ENCODE measurements around the gene PRR23A.

Gene PRR23A

DNA sequence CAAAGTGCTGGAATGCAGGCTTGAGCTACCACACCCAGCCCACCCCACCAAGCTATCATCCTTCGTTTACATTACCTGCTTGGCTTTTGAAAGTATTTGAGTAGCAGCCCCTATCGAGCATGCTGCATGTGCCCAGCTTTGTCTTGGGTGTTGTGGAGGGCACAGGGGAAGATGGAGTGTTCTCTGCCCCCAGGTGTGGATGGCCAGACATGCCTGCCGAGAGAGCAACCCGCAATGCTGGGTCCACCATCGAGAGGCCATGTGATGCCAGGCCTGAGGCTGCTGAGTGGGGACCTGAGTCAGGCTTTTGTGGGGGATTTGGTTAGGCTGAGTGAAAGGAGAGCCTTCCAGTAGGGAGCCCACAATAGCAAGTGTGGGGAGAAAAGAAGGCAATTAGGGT is 33.1 kb downstream of the PRR23A start:
- H4K91ac ChIP-seq (ENCODE audit: low read length) = no peak overlapping the region
- no peaks in the 10 kb centered on the region for H3K79me1 ChIP-seq (replicated peaks; ENCODE audit: low read length, poor library complexity, severe bottlenecking)
- 74% methylated on average over 5 of the region's 5 CpGs for WGBS
- H3K18ac ChIP-seq (ENCODE audit: low read depth in 1 of 2, low read length in 2 of 2) = no peak overlapping the region
- no peak overlapping the region for H2AK5ac ChIP-seq (ENCODE audit: low read length, severe bottlenecking)
- H4K8ac ChIP-seq (ENCODE audit: low read length) = no peak overlapping the region
- no peak for DNase-seq
- H3K9me3 ChIP-seq (ENCODE audit: control insufficient read depth, low read length) = no peaks in the 10 kb centered on the region
- H3K27me3 ChIP-seq (ENCODE audit: control insufficient read depth in 1 of 2, insufficient read depth in 1 of 2, low read length in 2 of 2) = peaks cover 21 to 34% of the 10 kb centered on the region in 2 experiments
- H3K23ac ChIP-seq (ENCODE audit: low read length in 2 of 2) = no peak overlapping the region
- H2BK120ac ChIP-seq (ENCODE audit: low read depth, low read length) = no peak overlapping the region
- H2BK12ac ChIP-seq (ENCODE audit: low read length in 2 of 2) = no peak overlapping the region
- H3K14ac ChIP-seq (ENCODE audit: low read length in 2 of 2) = no peak overlapping the region
- no peak overlapping the region for H2BK5ac ChIP-seq (ENCODE audit: low read depth, low read length, poor library complexity, severe bottlenecking)
- H3K4me2 ChIP-seq (ENCODE audit: low read length, poor library complexity, severe bottlenecking) = no peak overlapping the region
- H3K4ac ChIP-seq (ENCODE audit: low read depth in 1 of 2, low read length in 2 of 2) = no peak overlapping the region
- no peak overlapping the region for H2AFZ ChIP-seq (ENCODE audit: low read depth, low read length)
- no peak overlapping the region for H3K9ac ChIP-seq (ENCODE audit: low read length)
- no peaks in the 10 kb centered on the region for H3K36me3 ChIP-seq (ENCODE audit: control insufficient read depth in 1 of 2, insufficient read depth in 2 of 2, low read depth in 1 of 2, low read length in 2 of 2)
- peaks cover 8% of the 10 kb centered on the region for H3K4me1 ChIP-seq (ENCODE audit: control insufficient read depth, insufficient read depth, low read depth, low read length)
- H3K4me3 ChIP-seq (ENCODE audit: insufficient read depth in 1 of 2, low read depth in 1 of 2, low read length in 2 of 2) = no peak overlapping the region
- no peak overlapping the region for H2BK15ac ChIP-seq (ENCODE audit: low read depth, poor library complexity, severe bottlenecking)
- H3K27ac ChIP-seq (ENCODE audit: low read length, poor library complexity, severe bottlenecking) = no peak overlapping the region

GRCh38 chr3:138971766-138972320 is 34.2 kb downstream of the PRR23A start:
- Histone ChIP-seq H3K36me3 (ENCODE audit: control insufficient read depth in 1 of 2, insufficient read depth in 2 of 2, low read depth in 1 of 2, low read length in 2 of 2) (no peaks in the 10 kb centered on the region), H3K4me1 (ENCODE audit: control insufficient read depth, insufficient read depth, low read depth, low read length) (peaks cover 8% of the 10 kb centered on the region), H3K9ac (ENCODE audit: low read length) (no peak overlapping the region), H3K23ac (ENCODE audit: low read length in 2 of 2) (no peak overlapping the region), H3K4me2 (ENCODE audit: low read length, poor library complexity, severe bottlenecking) (no peak overlapping the region), H3K27ac (ENCODE audit: low read length, poor library complexity, severe bottlenecking) (no peak overlapping the region), H3K4ac (ENCODE audit: low read depth in 1 of 2, low read length in 2 of 2) (no peak overlapping the region), H2BK12ac (ENCODE audit: low read length in 2 of 2) (no peak overlapping the region), H2AK5ac (ENCODE audit: low read length, severe bottlenecking) (no peak overlapping the region), H2AFZ (ENCODE audit: low read depth, low read length) (no peak overlapping the region), H2BK5ac (ENCODE audit: low read depth, low read length, poor library complexity, severe bottlenecking) (no peak overlapping the region), H4K8ac (ENCODE audit: low read length) (no peak overlapping the region), H4K91ac (ENCODE audit: low read length) (no peak overlapping the region), H2BK120ac (ENCODE audit: low read depth, low read length) (no peak overlapping the region), H3K14ac (ENCODE audit: low read length in 2 of 2) (no peak overlapping the region), H3K4me3 (ENCODE audit: insufficient read depth in 1 of 2, low read depth in 1 of 2, low read length in 2 of 2) (no peak overlapping the region), H3K79me1 (replicated peaks; ENCODE audit: low read length, poor library complexity, severe bottlenecking) (no peaks in the 10 kb centered on the region), H3K18ac (ENCODE audit: low read depth in 1 of 2, low read length in 2 of 2) (no peak overlapping the region), H2BK15ac (ENCODE audit: low read depth, poor library complexity, severe bottlenecking) (no peak overlapping the region), H3K9me3 (ENCODE audit: control insufficient read depth, low read length) (no peaks in the 10 kb centered on the region), H3K27me3 (ENCODE audit: control insufficient read depth in 1 of 2, insufficient read depth in 1 of 2, low read length in 2 of 2) (peaks cover 21 to 26% of the 10 kb centered on the region in 2 experiments)
- DNase-seq = no peak
- 70% methylated on average over 5 of the region's 6 CpGs for WGBS

DNA sequence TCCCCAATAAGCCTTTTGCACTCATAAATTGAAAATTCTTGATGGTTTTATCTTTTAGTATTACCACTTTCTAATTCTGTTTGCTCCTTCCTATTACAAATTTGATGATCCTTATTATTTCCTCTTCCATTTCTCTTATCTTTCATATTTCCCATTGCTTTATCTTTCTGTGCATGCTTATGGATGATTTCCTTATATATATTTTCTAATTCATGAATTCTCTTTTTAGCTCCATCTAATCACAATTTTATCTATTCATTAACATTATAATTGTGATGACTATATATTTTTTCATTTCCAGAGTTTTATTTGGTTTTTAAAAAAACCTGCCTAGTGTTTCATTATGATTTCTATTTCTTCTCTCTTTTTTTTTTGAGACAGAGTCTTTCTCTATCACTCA is 41.1 kb downstream of the PRR23A start:
- Histone ChIP-seq H3K27me3 (ENCODE audit: control insufficient read depth in 1 of 2, insufficient read depth in 1 of 2, low read length in 2 of 2) (peaks cover 13 to 38% of the 10 kb centered on the region in 2 experiments), H3K14ac (ENCODE audit: low read length in 2 of 2) (no peak overlapping the region), H2BK120ac (ENCODE audit: low read depth, low read length) (no peak overlapping the region), H2BK5ac (ENCODE audit: low read depth, low read length, poor library complexity, severe bottlenecking) (no peak overlapping the region), H3K4me2 (ENCODE audit: low read length, poor library complexity, severe bottlenecking) (no peak overlapping the region), H3K18ac (ENCODE audit: low read depth in 1 of 2, low read length in 2 of 2) (no peak overlapping the region), H3K23ac (ENCODE audit: low read length in 2 of 2) (no peak overlapping the region), H2AFZ (ENCODE audit: low read depth, low read length) (no peak overlapping the region), H3K4me3 (ENCODE audit: insufficient read depth in 1 of 2, low read depth in 1 of 2, low read length in 2 of 2) (no peak overlapping the region), H3K36me3 (ENCODE audit: control insufficient read depth in 1 of 2, insufficient read depth in 2 of 2, low read depth in 1 of 2, low read length in 2 of 2) (no peaks in the 10 kb centered on the region), H3K79me1 (replicated peaks; ENCODE audit: low read length, poor library complexity, severe bottlenecking) (no peaks in the 10 kb centered on the region), H3K27ac (ENCODE audit: low read length, poor library complexity, severe bottlenecking) (no peak overlapping the region), H2BK12ac (ENCODE audit: low read length in 2 of 2) (no peak overlapping the region), H3K9me3 (ENCODE audit: control insufficient read depth, low read length) (peaks cover 18% of the 10 kb centered on the region), H3K9ac (ENCODE audit: low read length) (no peak overlapping the region), H4K91ac (ENCODE audit: low read length) (no peak overlapping the region), H3K4ac (ENCODE audit: low read depth in 1 of 2, low read length in 2 of 2) (no peak overlapping the region), H2BK15ac (ENCODE audit: low read depth, poor library complexity, severe bottlenecking) (no peak overlapping the region), H4K8ac (ENCODE audit: low read length) (no peak overlapping the region), H2AK5ac (ENCODE audit: low read length, severe bottlenecking) (no peak overlapping the region), H3K4me1 (ENCODE audit: control insufficient read depth, insufficient read depth, low read depth, low read length) (peaks cover 3% of the 10 kb centered on the region)
- no peak for DNase-seq

- H3K4me3 ChIP-seq (ENCODE audit: insufficient read depth in 1 of 2, low read depth in 1 of 2, low read length in 2 of 2) = no peak overlapping the region
- H3K9ac ChIP-seq (ENCODE audit: low read length) = no peak overlapping the region
- no peak overlapping the region for H2AK5ac ChIP-seq (ENCODE audit: low read length, severe bottlenecking)
- H3K4ac ChIP-seq (ENCODE audit: low read depth in 1 of 2, low read length in 2 of 2) = no peak overlapping the region
- H3K14ac ChIP-seq (ENCODE audit: low read length in 2 of 2) = no peak overlapping the region
- H3K27ac ChIP-seq (ENCODE audit: low read length, poor library complexity, severe bottlenecking) = no peak overlapping the region
- peaks cover 18% of the 10 kb centered on the region for H3K9me3 ChIP-seq (ENCODE audit: control insufficient read depth, low read length)
- H2BK15ac ChIP-seq (ENCODE audit: low read depth, poor library complexity, severe bottlenecking) = no peak overlapping the region
- H2BK5ac ChIP-seq (ENCODE audit: low read depth, low read length, poor library complexity, severe bottlenecking) = no peak overlapping the region
- no peaks in the 10 kb centered on the region for H3K36me3 ChIP-seq (ENCODE audit: control insufficient read depth in 1 of 2, insufficient read depth in 2 of 2, low read depth in 1 of 2, low read length in 2 of 2)
- H3K23ac ChIP-seq (ENCODE audit: low read length in 2 of 2) = no peak overlapping the region
- peaks cover 3% of the 10 kb centered on the region for H3K4me1 ChIP-seq (ENCODE audit: control insufficient read depth, insufficient read depth, low read depth, low read length)
- no peak overlapping the region for H2AFZ ChIP-seq (ENCODE audit: low read depth, low read length)
- no peak overlapping the region for H4K91ac ChIP-seq (ENCODE audit: low read length)
- H3K79me1 ChIP-seq (replicated peaks; ENCODE audit: low read length, poor library complexity, severe bottlenecking) = no peaks in the 10 kb centered on the region
- H2BK120ac ChIP-seq (ENCODE audit: low read depth, low read length) = no peak overlapping the region
- no peak overlapping the region for H3K18ac ChIP-seq (ENCODE audit: low read depth in 1 of 2, low read length in 2 of 2)
- DNase-seq = no peak
- no CpG with 5 or more reads among the region's 2 CpGs for WGBS
- H3K27me3 ChIP-seq (ENCODE audit: control insufficient read depth in 1 of 2, insufficient read depth in 1 of 2, low read length in 2 of 2) = peaks cover 15 to 44% of the 10 kb centered on the region in 2 experiments
- no peak overlapping the region for H3K4me2 ChIP-seq (ENCODE audit: low read length, poor library complexity, severe bottlenecking)
- no peak overlapping the region for H4K8ac ChIP-seq (ENCODE audit: low read length)
- H2BK12ac ChIP-seq (ENCODE audit: low read length in 2 of 2) = no peak overlapping the region
Observed at GRCh38 chr3:138964264-138964663, 41.8 kb downstream of the PRR23A start.

All from mesenchymal stem cell (in vitro differentiated cells and primary cell).